HFFc6 (cell line): ENCODE measurements around the gene DEGS1. TPM values are rescaled to one million over a fixed set of nuclear protein-coding genes. Genes with fewer than 3 reads are reported as not detected.

Source experiments
- DNase-seq: peaks from one replicate; pipeline ENCODE4 v3.0.0-alpha.2; 2018
- H3K27ac Mint-ChIP-seq: 2 replicates; pipeline ENCODE4 v1.8.0; 2020; ENCODE audit warnings: mild to moderate bottlenecking, mixed read lengths
- H3K27me3 Mint-ChIP-seq: 2 replicates; pipeline ENCODE4 v1.8.0; 2021; ENCODE audit warnings: mild to moderate bottlenecking, moderate library complexity, mixed read lengths; ENCODE audit not compliant: insufficient read depth
- H3K36me3 Mint-ChIP-seq: 2 replicates; pipeline ENCODE4 v1.8.0; 2021; ENCODE audit warnings: low read depth, mixed read lengths
- H3K4me1 Mint-ChIP-seq: 2 replicates; pipeline ENCODE4 v1.8.0; 2020; ENCODE audit warnings: low read depth, mixed read lengths
- H3K4me3 Mint-ChIP-seq: 2 replicates; pipeline ENCODE4 v1.8.0; 2020; ENCODE audit warnings: mild to moderate bottlenecking, moderate library complexity, mixed read lengths
- H3K9me3 Mint-ChIP-seq: 2 replicates; pipeline ENCODE4 v1.8.0; 2020; ENCODE audit warnings: mild to moderate bottlenecking, mixed read lengths
- CTCF ChIP-seq: fragments of 200-600 bp; sonication (generic); IDR thresholded peaks from 2 replicates; pipeline ENCODE4 v1.5.0; 2021; ENCODE audit warnings: antibody characterized with exemption, mild to moderate bottlenecking
- total RNA-seq, 6 experiments: library from RNA; stranded (reverse); fragmentation: NEBNext Ultra II Directional; extraction: Animal tissue kit (Norgen Biotek cat#: 25700); gene quantifications; 2 replicates in 1 of 6; 3 replicates in 5 of 6; pipeline ENCODE4 v1.2.3, GENCODE V29; 2021

The DEGS1 gene
- total RNA-seq, 6 experiments from 2014 or later: 130 to 189 (median 145) TPM

- H3K4me1 Mint-ChIP-seq: peaks cover 15% of the 10 kb centered on the region
- no peak overlapping the region for H3K27ac Mint-ChIP-seq
- no peaks in the 10 kb centered on the region for H3K9me3 Mint-ChIP-seq
- H3K36me3 Mint-ChIP-seq: no peaks in the 10 kb centered on the region
- H3K27me3 Mint-ChIP-seq: peaks cover 2% of the 10 kb centered on the region; the same call in 1 of the 2 replicates
- no peak for TF ChIP-seq CTCF
- no peak for DNase-seq
- no peak overlapping the region for H3K4me3 Mint-ChIP-seq
Measured at GRCh38 chr1:224216382-224216781, 33.3 kb downstream of the DEGS1 start.

- H3K9me3 Mint-ChIP-seq: no peaks in the 10 kb centered on the region
- TF ChIP-seq CTCF: no peak
- H3K36me3 Mint-ChIP-seq: no peaks in the 10 kb centered on the region
- no peak overlapping the region for H3K27ac Mint-ChIP-seq
- peaks cover 4% of the 10 kb centered on the region; the same call in 1 of the 2 replicates for H3K27me3 Mint-ChIP-seq
- no peak overlapping the region for H3K4me3 Mint-ChIP-seq
- DNase-seq: no peak
- peaks cover 3% of the 10 kb centered on the region for H3K4me1 Mint-ChIP-seq
Measured at GRCh38 chr1:224217655-224218623, 34.9 kb downstream of the DEGS1 start.

- Mint-ChIP-seq H3K27ac (no peak overlapping the region), H3K4me1 (peaks cover 11% of the 10 kb centered on the region)
- no peak for DNase-seq
Measured at GRCh38 chr1:224219011-224219611, 36.1 kb downstream of the DEGS1 start.

GRCh38 chr1:224219612-224220059 lies 36.6 kb downstream of the DEGS1 start:
- TF ChIP-seq CTCF: no peak
- no peak overlapping the region for H3K4me3 Mint-ChIP-seq
- no peak for DNase-seq
- H3K36me3 Mint-ChIP-seq: no peaks in the 10 kb centered on the region
- peaks cover 4% of the 10 kb centered on the region; the same call in 1 of the 2 replicates for H3K27me3 Mint-ChIP-seq
- no peak overlapping the region for H3K27ac Mint-ChIP-seq
- peaks cover 16% of the 10 kb centered on the region for H3K4me1 Mint-ChIP-seq
- no peaks in the 10 kb centered on the region for H3K9me3 Mint-ChIP-seq

More at GRCh38 chr1:224219011-224219611, 36.1 kb downstream of the DEGS1 start:
- Mint-ChIP-seq H3K4me3 (no peak overlapping the region), H3K27me3 (peaks cover 4% of the 10 kb centered on the region; the same call in 1 of the 2 replicates), H3K36me3 (no peaks in the 10 kb centered on the region), H3K9me3 (no peaks in the 10 kb centered on the region)
- TF ChIP-seq CTCF: no peak

GRCh38 chr1:224223819-224224714 lies 41.0 kb downstream of the DEGS1 start:
- H3K27ac Mint-ChIP-seq: peak overlapping the region; percentile 21; the same call in 1 of the 2 replicates
- no peak for TF ChIP-seq CTCF
- H3K4me1 Mint-ChIP-seq: peaks cover 21% of the 10 kb centered on the region
- peak overlapping the region; percentile 37; the same call in 1 of the 2 replicates for H3K4me3 Mint-ChIP-seq
- H3K27me3 Mint-ChIP-seq: peaks cover 3% of the 10 kb centered on the region; the same call in 1 of the 2 replicates
- H3K9me3 Mint-ChIP-seq: no peaks in the 10 kb centered on the region
- peaks cover 14% of the 10 kb centered on the region for H3K36me3 Mint-ChIP-seq
- DNase-seq: peak; percentile 59
